Activated CD4-positive, CD25-positive, alpha-beta regulatory T cell treated with anti-CD3 and anti-CD28 coated beads, Interleukin-2, amount 50 U/mL, for 72 hours (primary cell): Measurements from ENCODE around the gene CHRM1.
"Not testable (repeated sequence)": the region's sequence is repeated elsewhere in the genome, so short reads cannot be mapped to it uniquely, and the experiment has no call there.

Source experiments
- DNase-seq: peaks from one replicate; pipeline ENCODE4 v3.0.0; 2021

The CHRM1 gene

GRCh38 chr11:62863687-62864335 is 57.4 kb downstream of the CHRM1 start:
- no peak for DNase-seq

- DNase-seq, result not testable (repeated sequence)
These were observed 59.5 kb downstream of the CHRM1 start for GRCh38 chr11:62861564-62862192.

GRCh38 chr11:62860835-62861563 is 60.2 kb downstream of the CHRM1 start:
- DNase-seq, result no peak

- DNase-seq, result not testable (repeated sequence)
These were observed 61.9 kb downstream of the CHRM1 start for GRCh38 chr11:62859281-62859703.
